ENCODE results near the gene CLCN6. TPM values are rescaled to one million over a fixed set of nuclear protein-coding genes. Genes with fewer than 3 reads are reported as not detected.

The CLCN6 gene
- total and polyA plus RNA-seq, 2 of the 13 experiments (the other 11 are each of a cell fraction or from before 2014, with no cell fraction given): 14.9 to 19.3 TPM

- Histone ChIP-seq H3K9me3 (ENCODE audit: low read length) (no peaks in the 10 kb centered on the region), H3K9ac (ENCODE audit: insufficient read depth, low read depth, low read length) (no peak overlapping the region), H4K20me1 (ENCODE audit: insufficient read depth, low read length) (no peaks in the 10 kb centered on the region), H3K27ac (ENCODE audit: extremely low read length, insufficient read depth, low read length) (no peak overlapping the region), H3K36me3 (replicated peaks in 1 of 2; ENCODE audit: control insufficient read depth in 1 of 2, insufficient read depth in 2 of 2, low read length in 2 of 2) (no peaks in the 10 kb centered on the region), H3K4me2 (ENCODE audit: low read depth, low read length) (peak overlapping the region; percentile 62; the same call in 1 of the 2 replicates), H3K4me3 (replicated peaks in 1 of 3; ENCODE audit: insufficient read depth in 1 of 3, low read depth in 2 of 3, low read length in 3 of 3) (no peak overlapping the region), H3K27me3 (ENCODE audit: control insufficient read depth in 1 of 2, insufficient read depth in 2 of 2, low read length in 2 of 2) (peaks cover 4 to 34% of the 10 kb centered on the region in 2 experiments; a peak in 4 of 5 replicates), H3K4me1 (ENCODE audit: insufficient read depth, low read length) (peaks cover 55% of the 10 kb centered on the region), H2AFZ (ENCODE audit: low read length) (no peak overlapping the region), H3K79me2 (ENCODE audit: insufficient read depth, low read length) (no peaks in the 10 kb centered on the region)
- ChIA-PET POLR2A (interaction anchor here (2.6 kb wide), 1 partner anchor 28 kb away, joined by 8 read pairs; no protein-coding TSS in a partner anchor), CTCF (ENCODE audit: low intra/inter-chr PET ratio, low total read pairs) (no interaction called here)
- 42% methylated on average over 2 of the region's 12 CpGs for WGBS (ENCODE audit: low lambda C conversion rate)
- TF ChIP-seq MLLT10 (CRISPR knock-in tag; IDR thresholded peaks at IDR 0.05) (no peak), E2F1 (CRISPR knock-in tag; IDR thresholded peaks at IDR 0.05) (no peak), GABPB1 (CRISPR knock-in tag; IDR thresholded peaks at IDR 0.05) (peak; percentile 36; the same call in 1 of the 2 replicates), RCOR2 (CRISPR knock-in tag; IDR thresholded peaks at IDR 0.05) (no peak), ZNF318 (CRISPR knock-in tag; IDR thresholded peaks at IDR 0.05) (no peak), ZNF562 (CRISPR knock-in tag; IDR thresholded peaks at IDR 0.05; ENCODE audit: borderline replicate concordance) (no peak), ZMYM2 (CRISPR knock-in tag; IDR thresholded peaks at IDR 0.05) (no peak), RFX1 (IDR thresholded peaks at IDR 0.05) (no peak)
- FAIRE-seq (no peak), ATAC-seq (peak; percentile 15; the same call in 1 of the 3 replicates), DNase-seq (ENCODE audit: low spot score) (no peak)
- intact Hi-C loops (cut with micrococcal nuclease; ENCODE audit: unreplicated experiment) (no loop called here), in situ Hi-C loops (cut with HindIII; ENCODE audit: extremely low pct_ligation_motif_present, low pct_unique_long_range_greater_than_20kb) (no loop called here)
- BruUV-seq (replicated peaks): no TSS peak
Measured at GRCh38 chr1:11880181-11880575, 74.2 kb downstream of the CLCN6 start.

Measured in HepG2 (cell line).